Measurements from ENCODE around the gene NKX1-1.
"Not testable (repeated sequence)": the region's sequence is repeated elsewhere in the genome, so short reads cannot be mapped to it uniquely, and the experiment has no call there.

The NKX1-1 gene
- total RNA-seq: 0 reads per million in 2 donors

DNA sequence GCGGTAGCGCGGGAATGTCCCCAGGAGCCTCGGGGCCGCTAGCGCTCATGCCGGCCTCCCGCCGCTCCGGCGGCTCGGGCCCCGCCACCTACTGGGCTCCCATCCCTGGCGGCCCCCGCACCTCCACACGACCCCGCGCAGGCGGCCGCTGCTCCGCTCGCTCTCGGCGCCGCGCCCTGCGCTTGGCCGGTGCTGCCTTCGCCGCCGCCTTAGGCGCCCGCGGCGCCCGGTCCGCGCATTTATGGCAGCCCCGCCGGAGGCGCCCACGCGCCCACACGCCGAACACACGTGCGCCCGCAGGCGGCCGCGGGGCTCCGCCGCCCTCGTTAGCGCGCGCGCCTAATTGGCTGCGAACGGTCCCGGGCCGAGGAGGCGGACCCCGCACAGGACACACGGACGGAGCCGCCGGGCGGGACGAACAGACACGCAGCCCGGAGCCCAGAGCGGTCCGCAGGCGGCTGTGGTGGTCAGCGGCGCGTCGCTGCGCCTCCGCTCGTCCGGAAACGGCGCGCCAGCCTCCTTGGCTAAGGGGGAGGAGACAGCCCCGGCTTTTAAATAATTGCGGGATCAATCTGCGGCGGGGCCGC is at the start of gene NKX1-1:
TSS of gene NKX1-1 (minus strand) at position 49 of the 587 bp plus-strand sequence. CDS start at position 49, 0 bp downstream.
- no peak for DNase-seq

DNA sequence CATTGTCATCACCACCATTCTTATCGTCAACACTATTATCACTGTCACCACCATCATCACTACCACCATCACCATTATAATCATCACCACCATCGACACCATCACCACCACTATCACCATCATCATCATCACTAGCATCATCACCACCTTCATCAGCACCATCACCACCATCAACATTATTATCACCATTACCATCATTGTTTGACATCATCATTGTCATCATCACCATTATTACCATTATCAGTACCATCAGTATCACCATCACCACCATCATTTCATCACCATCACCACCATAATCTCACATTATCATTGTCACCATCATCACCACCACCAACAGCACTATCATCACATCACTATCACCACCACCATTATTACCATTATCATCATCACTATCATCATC is 47.5 kb upstream of the NKX1-1 start:
- DNase-seq: no peak

DNA sequence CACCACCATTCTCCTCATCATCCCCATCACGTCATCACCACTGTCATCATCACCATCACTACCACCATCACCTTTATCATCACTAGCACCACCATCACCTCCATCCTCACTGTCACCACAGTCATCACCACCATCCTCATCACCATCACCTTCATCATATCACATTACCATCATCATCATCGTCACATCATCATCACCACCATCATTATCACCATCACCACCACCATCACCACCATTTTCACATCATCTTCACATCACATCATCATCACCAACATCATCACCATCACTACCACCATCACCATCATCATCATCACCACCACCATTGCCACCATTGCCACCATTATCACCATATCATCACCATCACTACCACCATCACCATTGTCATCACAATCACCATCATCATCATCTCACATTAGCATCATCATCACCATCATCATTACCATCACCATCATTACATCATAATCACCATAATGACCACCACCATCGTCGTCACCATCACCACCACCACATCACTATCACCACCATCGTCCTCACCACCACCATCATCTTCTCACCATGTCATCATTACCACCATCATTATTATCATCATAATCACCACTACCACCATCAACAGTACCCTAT is 46.3 kb upstream of the NKX1-1 start:
- DNase-seq: no peak

DNA sequence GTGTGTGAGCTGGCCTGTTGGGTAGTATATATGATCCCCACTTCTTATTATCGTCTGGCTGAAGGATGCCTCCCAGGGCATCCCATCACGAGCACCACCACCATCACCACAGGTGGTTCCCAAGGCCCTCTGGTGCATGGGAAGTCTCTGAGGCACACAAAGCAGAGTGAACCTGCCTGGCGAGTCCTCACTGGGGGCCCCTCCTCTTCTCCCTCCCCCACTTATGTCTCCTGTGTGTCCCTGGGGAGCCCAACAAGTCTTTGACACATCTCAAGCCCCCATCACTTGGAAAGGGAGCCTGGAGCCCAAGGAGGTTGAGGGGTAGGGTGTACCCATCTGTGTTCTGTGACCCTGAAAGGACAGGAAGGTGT is 45.5 kb upstream of the NKX1-1 start:
- no peak for DNase-seq

DNA sequence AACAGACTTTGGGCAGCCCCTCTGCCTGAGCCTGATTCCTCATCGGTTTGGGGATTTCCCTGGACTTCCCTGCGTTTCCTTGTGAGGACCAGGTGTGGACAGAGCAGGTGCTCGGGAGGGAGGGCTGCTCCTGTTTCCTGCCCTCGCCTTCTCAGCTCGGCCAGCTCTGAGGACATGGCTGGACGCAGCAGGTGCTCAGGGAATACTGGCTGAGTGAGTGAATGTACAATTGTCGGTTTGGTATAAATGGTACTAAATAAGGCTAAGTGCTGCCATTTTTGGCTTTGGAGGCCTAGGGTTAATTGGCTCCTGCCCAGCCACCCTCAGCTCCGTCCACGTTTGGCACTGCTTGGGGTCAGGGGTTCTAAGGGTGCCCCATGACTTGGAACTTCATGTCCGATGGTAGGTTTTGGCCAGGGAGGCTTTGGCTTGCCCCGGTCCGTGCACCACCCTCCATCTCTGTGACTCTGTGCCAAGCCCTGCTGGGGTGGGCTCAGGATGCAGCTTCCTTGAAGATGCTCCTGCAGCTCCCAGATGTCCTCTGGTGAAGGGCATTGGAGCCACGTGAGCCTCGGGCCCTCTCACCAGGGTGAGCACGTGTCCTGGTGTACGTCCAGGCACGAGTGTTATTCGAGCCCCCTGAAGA is 45.0 kb upstream of the NKX1-1 start:
- no peak for DNase-seq

DNA sequence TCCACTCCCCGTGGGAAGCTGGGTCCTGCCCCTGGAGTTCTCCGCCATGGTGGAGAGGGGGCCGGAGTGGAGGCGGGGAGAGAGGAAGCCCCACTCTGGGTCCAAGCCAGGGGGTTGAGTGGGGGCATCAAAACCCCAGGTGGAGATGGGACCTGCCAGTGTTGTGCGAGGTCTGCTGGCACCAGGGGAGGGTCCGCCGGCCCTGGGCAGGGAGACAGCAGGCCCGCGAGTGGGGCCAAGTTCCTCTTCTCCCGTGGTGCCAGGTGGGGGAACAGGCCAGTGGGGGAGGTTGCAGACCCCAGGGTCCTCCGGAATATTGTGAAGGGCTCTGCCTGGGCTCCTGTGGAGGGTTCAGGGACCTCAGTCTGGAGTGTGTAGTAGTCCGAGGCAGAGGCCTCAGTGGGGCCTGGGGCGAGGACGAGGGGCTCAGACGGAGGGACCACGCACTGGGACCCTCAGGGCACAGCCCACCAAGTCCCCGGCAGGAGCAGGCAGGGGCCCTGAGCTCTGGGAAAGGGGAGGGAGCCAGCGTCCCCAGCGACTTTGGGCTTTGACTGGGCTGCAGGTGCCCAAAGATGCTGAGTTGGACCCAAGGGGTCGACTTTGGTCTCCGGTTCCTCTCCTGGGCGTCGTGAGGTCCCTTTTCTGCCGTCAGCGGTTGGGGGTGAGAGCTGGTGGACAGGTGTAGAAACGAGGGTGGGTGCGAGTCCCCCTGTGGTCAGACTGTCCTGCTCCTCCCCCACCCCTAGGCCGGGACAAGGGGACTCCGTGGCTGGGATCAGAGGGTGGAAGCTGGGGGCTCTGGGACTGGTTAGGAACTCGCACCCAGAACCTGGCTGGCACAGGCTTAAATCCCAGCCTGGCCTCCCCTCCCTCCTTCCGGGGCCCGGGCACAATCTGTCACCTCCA is 43.8 kb upstream of the NKX1-1 start:
- no peak for DNase-seq

DNA sequence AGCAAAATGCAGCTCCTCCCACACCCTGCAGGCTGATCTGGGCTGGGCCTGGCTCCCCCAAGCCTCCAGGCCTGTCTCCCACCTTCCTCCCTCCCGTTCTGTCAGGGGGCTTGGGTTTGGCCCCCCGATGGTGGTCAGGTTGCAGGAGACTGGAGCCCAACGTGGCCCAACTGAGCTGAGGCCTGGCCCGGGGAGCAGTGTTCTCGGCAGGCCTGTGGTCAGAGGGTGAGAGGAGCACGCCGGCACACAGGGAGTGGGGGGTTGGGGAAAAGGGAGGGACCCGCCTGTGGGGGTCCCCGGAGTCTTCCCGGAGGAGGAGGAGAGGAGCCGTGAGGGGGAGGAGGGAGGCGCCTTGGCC is 43.2 kb upstream of the NKX1-1 start:
- DNase-seq: no peak

DNA sequence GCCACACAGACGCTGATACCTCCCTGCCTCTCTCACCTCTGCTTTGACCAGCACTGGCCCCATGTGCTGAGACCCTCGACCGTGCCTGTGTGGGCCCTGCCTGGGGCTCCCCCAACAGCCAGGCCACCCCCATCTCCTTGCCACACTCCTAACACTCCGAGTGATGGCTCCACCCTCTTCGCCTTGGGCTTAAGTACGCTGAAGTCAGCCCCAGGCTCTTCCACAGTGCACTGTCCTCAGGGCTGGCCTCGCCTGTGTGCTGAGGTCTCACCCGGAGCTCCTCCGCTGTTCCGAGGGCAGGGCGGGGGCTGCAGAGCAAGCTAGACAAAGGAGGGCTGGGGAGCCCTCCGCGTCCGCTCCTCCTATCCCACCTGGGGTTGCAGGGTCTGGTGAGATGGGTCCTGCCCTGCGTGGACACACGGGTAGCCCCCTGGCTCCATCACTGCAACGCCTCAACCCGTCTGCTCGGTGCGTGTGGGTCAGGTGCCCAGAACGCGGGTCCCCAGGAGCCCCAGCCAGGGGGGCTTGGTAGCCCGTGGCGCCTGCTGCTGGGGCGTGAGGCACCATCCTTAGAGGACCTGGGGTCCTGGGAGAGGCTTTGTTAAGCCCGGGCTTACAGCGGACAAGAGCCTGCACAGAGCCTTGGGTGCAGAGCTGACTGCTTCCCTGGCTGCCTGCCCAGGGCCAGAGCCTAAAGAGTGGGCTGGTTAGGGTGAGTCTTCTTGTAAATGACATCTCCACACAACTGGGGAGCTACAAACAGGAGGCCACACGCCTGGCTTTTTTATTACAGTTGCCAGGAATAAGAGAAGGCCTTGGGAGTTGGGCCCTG is 42.6 kb upstream of the NKX1-1 start:
- DNase-seq: no peak

DNA sequence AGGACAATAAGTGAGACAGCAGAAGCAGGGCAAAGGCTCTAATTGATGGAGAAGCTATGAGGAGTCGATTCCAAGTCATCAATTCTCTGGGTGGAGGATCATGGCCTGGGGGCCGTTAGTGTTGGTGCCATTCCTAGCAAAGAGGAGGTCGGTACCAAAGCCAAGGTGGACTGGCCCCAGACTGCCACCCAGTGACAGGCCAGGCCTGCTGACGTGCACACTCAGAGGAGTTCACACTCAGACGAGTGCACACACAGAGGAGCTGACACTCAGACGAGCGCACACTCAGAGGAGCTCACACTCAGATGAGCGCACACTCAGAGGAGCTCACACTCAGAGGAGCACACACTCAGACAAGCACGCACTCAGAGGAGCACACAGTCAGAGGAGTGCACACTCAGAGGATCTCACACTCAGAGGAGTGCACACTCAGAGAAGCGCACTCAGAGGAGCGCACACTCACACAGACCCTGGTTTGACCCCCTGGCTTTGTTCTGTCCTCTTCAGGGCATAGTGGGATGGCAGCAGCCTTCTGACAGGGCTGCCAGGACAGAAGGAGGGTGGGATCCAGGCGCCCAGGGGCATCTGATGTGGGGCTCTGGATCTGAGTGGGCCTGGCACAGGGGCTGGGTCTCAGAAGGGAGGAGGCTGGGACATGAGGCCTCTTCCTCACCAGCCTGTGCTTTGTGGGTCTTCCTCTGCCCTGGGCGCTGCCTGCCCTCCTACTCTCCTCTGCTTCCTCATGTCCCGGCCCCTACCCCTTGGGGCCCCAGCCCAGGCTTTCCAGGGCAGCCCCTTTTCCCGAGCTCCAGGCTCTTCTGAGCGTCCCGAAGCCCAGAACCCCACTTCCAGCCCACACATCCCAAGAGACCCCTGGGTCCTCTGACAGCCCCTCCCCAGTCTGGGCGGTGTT is 41.7 kb upstream of the NKX1-1 start:
- no peak for DNase-seq

DNA sequence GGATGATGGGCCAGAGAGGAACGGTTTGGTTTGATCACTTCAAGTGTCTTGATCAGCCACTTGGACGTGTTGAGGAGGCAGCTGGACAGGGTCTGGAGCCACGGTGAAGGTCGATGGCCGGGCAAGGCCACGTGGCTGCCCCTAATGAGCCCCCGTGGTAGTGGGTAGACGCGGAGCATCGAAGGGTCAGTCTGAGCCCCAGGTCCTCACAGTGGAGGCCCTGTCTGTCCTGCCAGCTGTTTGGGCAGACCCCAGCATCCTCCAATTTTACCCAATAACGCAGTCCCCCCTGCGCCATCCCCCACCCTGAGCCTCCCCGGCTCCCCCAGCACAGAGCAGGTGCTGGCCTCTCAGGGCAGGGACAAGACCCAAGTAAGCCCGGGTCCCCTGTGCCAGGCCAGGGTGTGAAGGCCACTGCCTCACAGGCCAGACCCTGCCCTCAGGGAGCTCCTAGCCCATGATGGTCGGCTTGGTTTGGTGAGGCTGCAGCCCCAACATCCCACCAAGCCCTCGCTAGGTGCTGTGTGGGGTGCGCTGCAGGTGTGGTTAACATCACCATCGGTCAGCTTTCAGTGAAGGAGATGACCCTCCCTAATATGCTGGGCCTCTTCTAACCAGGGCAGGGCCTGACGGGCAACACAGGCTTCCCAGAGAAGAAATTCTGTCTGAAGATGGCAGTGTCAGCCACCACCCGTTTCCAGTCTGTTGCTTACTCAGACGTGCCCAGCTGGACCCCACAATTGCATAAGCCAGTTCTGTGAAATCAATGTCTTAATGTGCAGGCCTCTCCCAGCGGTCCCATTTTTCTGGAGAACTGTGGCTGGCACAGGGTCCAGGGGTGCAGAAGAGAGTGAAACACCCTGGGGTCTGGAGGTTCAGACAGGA is 40.5 kb upstream of the NKX1-1 start:
- no peak for DNase-seq

DNA sequence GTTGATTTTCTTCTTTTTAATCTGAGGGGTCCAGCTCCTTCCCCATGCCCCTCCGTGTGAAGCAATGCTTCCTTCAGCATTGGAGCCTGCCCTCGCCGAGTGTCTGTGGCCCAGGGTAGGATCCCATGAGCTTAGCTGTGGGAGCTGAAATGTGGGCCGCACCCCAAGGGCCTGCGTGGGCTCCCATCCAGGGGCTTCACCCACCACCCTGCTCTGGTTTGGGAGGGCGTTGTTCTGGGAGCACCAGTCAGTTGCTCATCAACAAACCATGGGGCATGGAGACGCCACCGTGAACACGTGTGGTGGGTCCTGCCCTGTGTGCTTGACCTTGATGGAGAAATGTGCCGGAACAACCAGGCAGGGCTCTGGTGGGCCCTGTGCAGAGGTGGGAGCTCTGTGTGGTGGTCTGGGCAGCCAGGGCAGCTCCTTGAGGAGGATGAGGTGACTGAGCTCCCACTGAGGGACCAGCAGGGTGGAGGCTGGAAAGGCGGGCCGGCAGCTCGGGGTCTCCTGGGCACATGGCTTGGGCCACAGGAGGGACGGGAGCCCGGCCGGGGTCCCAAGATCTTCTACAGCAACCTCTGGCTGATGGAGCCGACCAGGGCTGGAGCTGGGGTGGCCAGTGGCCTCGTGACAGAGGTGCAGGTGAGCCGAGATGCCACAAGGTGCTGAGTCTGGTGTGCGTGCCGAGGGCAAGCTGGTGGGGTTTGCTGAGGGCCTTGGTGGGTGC is 39.6 kb upstream of the NKX1-1 start:
- no peak for DNase-seq

DNA sequence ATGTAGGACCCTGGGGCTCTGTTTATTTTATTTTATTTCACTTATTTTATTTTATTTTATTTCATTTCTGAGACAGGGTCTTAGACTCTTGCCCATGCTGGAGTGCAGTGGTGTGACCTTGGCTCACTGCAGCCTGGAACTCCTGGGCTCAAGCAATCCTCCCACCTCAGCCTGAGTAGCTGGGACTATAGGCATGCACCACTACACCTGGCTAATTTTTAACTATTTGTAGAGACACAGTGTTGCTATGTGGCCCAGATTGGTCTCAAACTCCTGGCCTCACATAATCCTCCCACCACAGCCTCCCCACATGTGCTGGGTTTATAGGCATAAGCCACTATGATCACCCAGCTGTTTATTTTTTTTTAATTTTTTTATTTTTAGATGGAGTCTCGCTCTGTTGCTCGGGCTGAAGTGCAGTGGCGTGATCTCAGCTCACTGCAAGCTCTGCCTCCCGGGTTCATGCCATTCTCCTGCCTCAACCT is 37.5 kb upstream of the NKX1-1 start:
- not testable (repeated sequence) for DNase-seq

DNA sequence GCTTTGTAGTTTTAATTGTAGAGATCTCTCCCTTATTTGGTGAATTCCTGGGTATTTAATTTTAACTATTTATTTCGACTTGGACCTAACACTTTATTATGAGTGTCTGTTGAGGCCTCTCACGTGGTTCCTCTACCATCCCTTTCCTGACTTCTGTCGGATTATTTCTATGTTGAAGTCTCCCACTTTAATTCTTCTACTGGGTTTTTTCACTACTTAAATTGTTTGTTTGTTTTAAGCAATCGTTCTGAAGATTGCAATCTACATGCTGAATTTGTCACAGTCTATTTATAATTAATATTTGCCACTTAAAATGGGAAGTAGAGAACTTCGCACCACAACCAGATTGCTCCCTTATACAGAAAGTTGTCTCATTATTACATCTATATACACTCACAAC is 20.8 kb upstream of the NKX1-1 start:
- no peak for DNase-seq

DNA sequence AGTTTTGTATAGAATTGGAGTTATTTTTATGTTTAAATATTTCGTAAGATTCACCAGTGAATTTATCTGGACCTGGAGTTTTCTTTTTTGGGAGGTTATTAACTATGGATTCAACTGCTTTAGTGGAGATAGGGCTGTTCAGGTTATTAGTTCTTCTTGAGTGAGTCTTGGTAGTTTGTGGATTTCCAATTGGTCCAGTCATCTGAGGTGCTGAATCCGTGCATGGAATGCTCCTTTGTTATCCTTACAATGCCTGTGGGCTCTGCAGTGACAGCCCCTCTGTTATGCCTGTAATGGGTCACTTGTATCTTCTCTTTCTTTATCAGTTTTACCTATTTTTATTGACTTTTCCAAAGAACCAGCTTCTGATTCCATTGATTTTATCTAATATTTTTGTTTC is 15.4 kb upstream of the NKX1-1 start:
- DNase-seq: no peak

DNA sequence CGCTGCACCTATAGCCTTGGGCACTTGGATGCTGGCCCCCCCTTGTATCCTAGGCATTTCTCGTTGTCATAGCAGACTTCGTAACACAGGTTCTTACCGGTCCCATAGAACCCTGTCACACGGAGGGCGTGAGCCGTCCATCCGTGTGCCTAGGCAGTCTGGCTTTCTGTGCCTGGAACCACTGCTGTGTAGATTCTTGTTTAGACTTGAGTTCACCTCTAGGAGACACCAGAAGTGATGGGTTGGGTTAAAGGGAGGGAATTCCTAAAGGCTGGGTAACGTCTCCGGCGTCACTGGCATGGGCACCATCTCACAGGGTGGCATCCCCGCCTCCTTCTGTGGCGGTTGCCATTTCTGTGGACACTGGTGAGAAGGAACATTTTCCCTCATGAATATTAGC is 13.5 kb upstream of the NKX1-1 start:
- no peak for DNase-seq

DNA sequence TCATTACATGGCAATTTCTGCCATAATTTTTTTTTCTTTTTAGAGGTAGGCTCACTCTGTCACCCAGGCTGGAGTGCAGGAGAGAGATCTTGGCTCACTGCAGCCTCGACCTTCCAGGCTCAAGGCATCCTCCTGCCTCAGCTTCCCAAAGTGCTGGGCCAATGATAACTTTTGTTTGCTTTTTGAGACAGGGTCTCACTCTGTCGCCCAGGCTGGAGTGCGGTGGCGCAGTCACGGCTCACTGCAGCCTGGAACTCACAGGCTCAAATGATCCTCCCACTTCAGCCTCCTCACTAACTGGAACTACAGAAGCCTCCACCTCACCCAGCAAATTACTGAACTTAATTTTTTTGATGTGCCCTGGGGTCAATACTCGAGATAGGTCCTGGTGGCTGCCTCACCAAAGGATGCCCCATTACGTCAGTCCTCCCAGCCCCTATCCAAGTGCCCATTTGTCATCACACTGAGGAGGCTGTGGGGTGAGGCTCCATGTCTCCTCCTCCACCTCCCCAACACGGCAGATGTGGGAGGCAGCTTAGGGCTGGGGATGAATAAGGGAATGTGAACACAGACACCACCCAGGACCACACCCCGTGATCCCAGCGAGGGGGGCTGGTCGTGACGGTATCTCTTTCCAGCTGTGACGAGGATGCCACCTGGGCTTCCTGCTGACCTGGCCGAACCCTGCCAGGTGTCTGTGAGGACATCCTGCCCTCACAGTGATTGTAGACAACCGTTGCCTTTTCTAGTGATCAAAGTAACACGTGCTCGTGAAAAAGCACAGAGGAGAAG is 12.4 kb upstream of the NKX1-1 start:
- no peak for DNase-seq

DNA sequence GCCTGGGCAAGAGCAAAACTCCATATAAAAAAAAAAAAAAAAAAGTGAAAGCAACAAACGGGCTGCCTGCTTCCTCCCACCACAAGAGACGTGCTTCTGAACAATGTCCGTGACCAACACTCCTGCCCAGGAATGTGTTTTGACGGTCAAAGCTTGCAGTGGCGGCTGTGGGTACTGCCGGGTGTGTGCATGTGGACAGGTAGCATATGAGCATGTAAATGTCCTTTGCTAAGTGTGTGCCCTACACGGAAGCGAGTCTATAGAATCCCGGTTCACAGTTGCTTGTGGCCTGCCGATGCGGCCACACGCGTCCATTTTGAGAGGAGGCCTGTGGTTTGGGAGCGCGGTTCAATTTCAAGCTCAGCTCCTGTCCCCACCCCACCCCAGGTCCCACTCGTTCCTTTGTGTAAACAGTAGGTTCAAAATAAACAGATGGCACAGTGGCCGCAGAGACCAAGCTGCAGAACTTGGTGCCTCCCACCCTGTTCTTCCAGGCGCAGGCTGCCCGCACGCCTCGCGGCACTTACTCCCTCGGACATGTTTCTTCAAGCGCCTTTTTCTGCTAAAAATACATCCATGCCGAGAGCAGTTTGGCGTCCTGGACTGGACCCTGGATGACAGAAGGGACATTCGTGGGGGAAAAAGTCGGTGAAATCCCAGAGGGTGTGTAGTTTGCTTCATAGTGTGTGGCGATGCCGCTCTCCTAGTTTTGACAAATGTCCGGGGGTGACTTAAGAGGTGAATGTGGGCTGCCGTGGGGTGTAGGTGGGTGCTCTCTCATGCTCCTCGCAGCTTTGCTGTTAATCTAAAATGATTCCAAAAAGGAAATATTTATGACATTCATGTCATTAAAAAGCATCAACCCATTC is 11.5 kb upstream of the NKX1-1 start:
- no peak for DNase-seq

DNA sequence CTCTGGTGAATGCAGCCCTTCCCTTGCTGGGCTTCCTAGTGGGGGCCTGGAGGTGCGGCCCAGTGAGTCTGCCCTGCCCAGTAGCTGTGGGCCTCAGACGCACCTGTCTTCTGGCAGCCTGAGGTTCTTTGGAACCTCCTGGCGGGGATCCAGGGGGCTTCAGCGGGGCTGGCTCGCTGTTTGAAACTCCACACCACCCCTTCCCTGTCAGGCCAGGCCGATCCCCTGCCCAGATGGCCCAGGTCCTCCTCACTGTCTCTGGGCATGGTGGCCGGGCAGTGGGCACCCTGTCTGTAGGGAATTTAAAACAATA is 10.7 kb upstream of the NKX1-1 start:
- no peak for DNase-seq

All from T-helper 9 cell (primary cell).